WTC11 (cell line): ENCODE results near the gene ST6GALNAC5.

Experiments used
- CTCF ChIP-seq: fragments of 200-600 bp; IDR thresholded peaks from 2 replicates; pipeline ENCODE4 v1.8.0; 2022; ENCODE audit warnings: antibody characterized with exemption
- ETV6 ChIP-seq: sonication (generic); formaldehyde crosslinking; IDR thresholded peaks from 2 replicates; pipeline ENCODE4 v1.8.1; 2022; ENCODE audit warnings: mild to moderate bottlenecking, missing genetic modification reagents
- JAZF1 ChIP-seq: fragments of 250-450 bp; sonication (Bioruptor Pico); IDR thresholded peaks from 2 replicates; pipeline ENCODE4 v1.9.0; 2021; ENCODE audit warnings: moderate library complexity, mild to moderate bottlenecking, inconsistent platforms
- JUN ChIP-seq: sonication (generic); formaldehyde crosslinking; IDR thresholded peaks from 2 replicates; pipeline ENCODE4 v1.8.0; 2023; ENCODE audit warnings: mild to moderate bottlenecking, missing genetic modification reagents
- NR2C2 ChIP-seq: sonication (generic); formaldehyde crosslinking; IDR thresholded peaks from 2 replicates; pipeline ENCODE4 v1.8.0; 2022; ENCODE audit warnings: mild to moderate bottlenecking, missing genetic modification reagents
- SMAD3 ChIP-seq: sonication (generic); formaldehyde crosslinking; IDR thresholded peaks from 2 replicates; pipeline ENCODE4 v1.8.0; 2022; ENCODE audit warnings: missing genetic modification reagents, mild to moderate bottlenecking, borderline replicate concordance
- USF2 ChIP-seq: sonication (generic); formaldehyde crosslinking; IDR thresholded peaks from 2 replicates; pipeline ENCODE4 v1.8.1; 2023; ENCODE audit warnings: mild to moderate bottlenecking, missing genetic modification reagents, moderate library complexity
- ZNF317 ChIP-seq: sonication (generic); formaldehyde crosslinking; IDR thresholded peaks from 2 replicates; pipeline ENCODE4 v1.8.1; 2023; ENCODE audit warnings: low read depth, mild to moderate bottlenecking, moderate library complexity, missing genetic modification reagents, borderline replicate concordance
- TF ChIP-seq, protein P1 (sequence below): sonication (generic); formaldehyde crosslinking; IDR thresholded peaks from 2 replicates; pipeline ENCODE4 v1.8.0; 2023; ENCODE audit warnings: mild to moderate bottlenecking, missing genetic modification reagents
- TF ChIP-seq, protein P2 (sequence below): sonication (generic); formaldehyde crosslinking; IDR thresholded peaks from 2 replicates; pipeline ENCODE4 v1.8.0; 2022; ENCODE audit warnings: missing genetic modification reagents
- TF ChIP-seq, protein P3 (sequence below): fragments of 250-450 bp; sonication (Bioruptor Pico); IDR thresholded peaks from 2 replicates; pipeline ENCODE4 v2.1.2; 2022; ENCODE audit warnings: mild to moderate bottlenecking, moderate library complexity

- TF ChIP-seq, protein P1, sequence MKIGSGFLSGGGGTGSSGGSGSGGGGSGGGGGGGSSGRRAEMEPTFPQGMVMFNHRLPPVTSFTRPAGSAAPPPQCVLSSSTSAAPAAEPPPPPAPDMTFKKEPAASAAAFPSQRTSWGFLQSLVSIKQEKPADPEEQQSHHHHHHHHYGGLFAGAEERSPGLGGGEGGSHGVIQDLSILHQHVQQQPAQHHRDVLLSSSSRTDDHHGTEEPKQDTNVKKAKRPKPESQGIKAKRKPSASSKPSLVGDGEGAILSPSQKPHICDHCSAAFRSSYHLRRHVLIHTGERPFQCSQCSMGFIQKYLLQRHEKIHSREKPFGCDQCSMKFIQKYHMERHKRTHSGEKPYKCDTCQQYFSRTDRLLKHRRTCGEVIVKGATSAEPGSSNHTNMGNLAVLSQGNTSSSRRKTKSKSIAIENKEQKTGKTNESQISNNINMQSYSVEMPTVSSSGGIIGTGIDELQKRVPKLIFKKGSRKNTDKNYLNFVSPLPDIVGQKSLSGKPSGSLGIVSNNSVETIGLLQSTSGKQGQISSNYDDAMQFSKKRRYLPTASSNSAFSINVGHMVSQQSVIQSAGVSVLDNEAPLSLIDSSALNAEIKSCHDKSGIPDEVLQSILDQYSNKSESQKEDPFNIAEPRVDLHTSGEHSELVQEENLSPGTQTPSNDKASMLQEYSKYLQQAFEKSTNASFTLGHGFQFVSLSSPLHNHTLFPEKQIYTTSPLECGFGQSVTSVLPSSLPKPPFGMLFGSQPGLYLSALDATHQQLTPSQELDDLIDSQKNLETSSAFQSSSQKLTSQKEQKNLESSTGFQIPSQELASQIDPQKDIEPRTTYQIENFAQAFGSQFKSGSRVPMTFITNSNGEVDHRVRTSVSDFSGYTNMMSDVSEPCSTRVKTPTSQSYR (CRISPR knock-in tag): no peak
- TF ChIP-seq SMAD3: no peak
- no peak for TF ChIP-seq JUN (CRISPR knock-in tag)
- TF ChIP-seq CTCF: no peak
- no peak for TF ChIP-seq JAZF1 (CRISPR knock-in tag)
- no peak for TF ChIP-seq ZNF317 (CRISPR knock-in tag)
- no peak for TF ChIP-seq ETV6 (CRISPR knock-in tag)
- no peak for TF ChIP-seq USF2
- TF ChIP-seq NR2C2 (CRISPR knock-in tag): no peak
- TF ChIP-seq, protein P2, sequence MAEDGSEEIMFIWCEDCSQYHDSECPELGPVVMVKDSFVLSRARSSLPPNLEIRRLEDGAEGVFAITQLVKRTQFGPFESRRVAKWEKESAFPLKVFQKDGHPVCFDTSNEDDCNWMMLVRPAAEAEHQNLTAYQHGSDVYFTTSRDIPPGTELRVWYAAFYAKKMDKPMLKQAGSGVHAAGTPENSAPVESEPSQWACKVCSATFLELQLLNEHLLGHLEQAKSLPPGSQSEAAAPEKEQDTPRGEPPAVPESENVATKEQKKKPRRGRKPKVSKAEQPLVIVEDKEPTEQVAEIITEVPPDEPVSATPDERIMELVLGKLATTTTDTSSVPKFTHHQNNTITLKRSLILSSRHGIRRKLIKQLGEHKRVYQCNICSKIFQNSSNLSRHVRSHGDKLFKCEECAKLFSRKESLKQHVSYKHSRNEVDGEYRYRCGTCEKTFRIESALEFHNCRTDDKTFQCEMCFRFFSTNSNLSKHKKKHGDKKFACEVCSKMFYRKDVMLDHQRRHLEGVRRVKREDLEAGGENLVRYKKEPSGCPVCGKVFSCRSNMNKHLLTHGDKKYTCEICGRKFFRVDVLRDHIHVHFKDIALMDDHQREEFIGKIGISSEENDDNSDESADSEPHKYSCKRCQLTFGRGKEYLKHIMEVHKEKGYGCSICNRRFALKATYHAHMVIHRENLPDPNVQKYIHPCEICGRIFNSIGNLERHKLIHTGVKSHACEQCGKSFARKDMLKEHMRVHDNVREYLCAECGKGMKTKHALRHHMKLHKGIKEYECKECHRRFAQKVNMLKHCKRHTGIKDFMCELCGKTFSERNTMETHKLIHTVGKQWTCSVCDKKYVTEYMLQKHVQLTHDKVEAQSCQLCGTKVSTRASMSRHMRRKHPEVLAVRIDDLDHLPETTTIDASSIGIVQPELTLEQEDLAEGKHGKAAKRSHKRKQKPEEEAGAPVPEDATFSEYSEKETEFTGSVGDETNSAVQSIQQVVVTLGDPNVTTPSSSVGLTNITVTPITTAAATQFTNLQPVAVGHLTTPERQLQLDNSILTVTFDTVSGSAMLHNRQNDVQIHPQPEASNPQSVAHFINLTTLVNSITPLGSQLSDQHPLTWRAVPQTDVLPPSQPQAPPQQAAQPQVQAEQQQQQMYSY (CRISPR knock-in tag): no peak
- TF ChIP-seq, protein P3, sequence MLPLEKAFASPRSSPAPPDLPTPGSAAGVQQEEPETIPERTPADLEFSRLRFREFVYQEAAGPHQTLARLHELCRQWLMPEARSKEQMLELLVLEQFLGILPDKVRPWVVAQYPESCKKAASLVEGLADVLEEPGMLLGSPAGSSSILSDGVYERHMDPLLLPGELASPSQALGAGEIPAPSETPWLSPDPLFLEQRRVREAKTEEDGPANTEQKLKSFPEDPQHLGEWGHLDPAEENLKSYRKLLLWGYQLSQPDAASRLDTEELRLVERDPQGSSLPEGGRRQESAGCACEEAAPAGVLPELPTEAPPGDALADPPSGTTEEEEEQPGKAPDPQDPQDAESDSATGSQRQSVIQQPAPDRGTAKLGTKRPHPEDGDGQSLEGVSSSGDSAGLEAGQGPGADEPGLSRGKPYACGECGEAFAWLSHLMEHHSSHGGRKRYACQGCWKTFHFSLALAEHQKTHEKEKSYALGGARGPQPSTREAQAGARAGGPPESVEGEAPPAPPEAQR (CRISPR knock-in tag): no peak
These were observed 43.2 kb upstream of the ST6GALNAC5 start for GRCh38 chr1:76824106-76824505.
